ENCODE data around the gene ATP5MC2. TPM values are rescaled to one million over a fixed set of nuclear protein-coding genes. Genes with fewer than 3 reads are reported as not detected.

Gene ATP5MC2
- polyA plus RNA-seq, 1 donor from 2014 or later: 331 TPM

GRCh38 chr12:53670971-53671370 is 4.9 kb downstream of the ATP5MC2 start:
- H3K4me3 ChIP-seq (ENCODE audit: low read length): no peak overlapping the region
- no peak overlapping the region for H3K9ac ChIP-seq (ENCODE audit: low read length)
- H3K36me3 ChIP-seq (ENCODE audit: insufficient read depth, low read length): no peaks in the 10 kb centered on the region
- H4K20me1 ChIP-seq (ENCODE audit: insufficient read depth): no peaks in the 10 kb centered on the region
- no peak overlapping the region for H2AFZ ChIP-seq (ENCODE audit: low read depth, low read length)
- H3K4me2 ChIP-seq (ENCODE audit: low read length): no peak overlapping the region
- no peaks in the 10 kb centered on the region for H3K27me3 ChIP-seq (ENCODE audit: insufficient read depth, low read depth, low read length)
- TF ChIP-seq SMC3 (conservative IDR thresholded peaks at IDR 0.05; ENCODE audit: poor library complexity) (no peak), RAD21 (conservative IDR thresholded peaks at IDR 0.05) (no peak), CTCF (IDR thresholded peaks at IDR 0.05; ENCODE audit: poor library complexity, severe bottlenecking) (no peak), EP300 (conservative IDR thresholded peaks at IDR 0.05; ENCODE audit: poor library complexity, severe bottlenecking) (no peak), EZH2 (IDR thresholded peaks at IDR 0.05; ENCODE audit: borderline replicate concordance, insufficient read depth, low read length, poor library complexity, severe bottlenecking) (no peak), MXI1 (conservative IDR thresholded peaks at IDR 0.05; ENCODE audit: poor library complexity, severe bottlenecking) (no peak), POLR2AphosphoS5 (IDR thresholded peaks at IDR 0.05) (no peak), REST (IDR thresholded peaks at IDR 0.05; ENCODE audit: borderline replicate concordance) (no peak), TAF1 (IDR thresholded peaks at IDR 0.05; ENCODE audit: low read depth) (no peak)
- peaks cover 30% of the 10 kb centered on the region for H3K79me2 ChIP-seq (replicated peaks; ENCODE audit: insufficient read depth, low read length)
- no peaks in the 10 kb centered on the region for H3K9me2 ChIP-seq (ENCODE audit: insufficient read depth, low read length)
- H3K27ac ChIP-seq (ENCODE audit: low read length): no peak overlapping the region
- H3K9me3 ChIP-seq (ENCODE audit: low read length): no peaks in the 10 kb centered on the region
- H3F3A ChIP-seq (ENCODE audit: insufficient read depth, low read length, poor library complexity, severe bottlenecking): no peaks in the 10 kb centered on the region

- H3K27me3 ChIP-seq (ENCODE audit: insufficient read depth, low read depth, low read length): no peaks in the 10 kb centered on the region
- H3K9ac ChIP-seq (ENCODE audit: low read length): no peak overlapping the region
- no peaks in the 10 kb centered on the region for H3K9me3 ChIP-seq (ENCODE audit: low read length)
- peaks cover 26% of the 10 kb centered on the region for H3K79me2 ChIP-seq (replicated peaks; ENCODE audit: insufficient read depth, low read length)
- no peaks in the 10 kb centered on the region for H3F3A ChIP-seq (ENCODE audit: insufficient read depth, low read length, poor library complexity, severe bottlenecking)
- H3K4me2 ChIP-seq (ENCODE audit: low read length): no peak overlapping the region
- H3K27ac ChIP-seq (ENCODE audit: low read length): no peak overlapping the region
- no peak overlapping the region for H2AFZ ChIP-seq (ENCODE audit: low read depth, low read length)
- no peaks in the 10 kb centered on the region for H3K36me3 ChIP-seq (ENCODE audit: insufficient read depth, low read length)
- H4K20me1 ChIP-seq (ENCODE audit: insufficient read depth): no peaks in the 10 kb centered on the region
- TF ChIP-seq SMC3 (conservative IDR thresholded peaks at IDR 0.05; ENCODE audit: poor library complexity) (no peak), RAD21 (conservative IDR thresholded peaks at IDR 0.05) (no peak), CTCF (IDR thresholded peaks at IDR 0.05; ENCODE audit: poor library complexity, severe bottlenecking) (no peak), MXI1 (conservative IDR thresholded peaks at IDR 0.05; ENCODE audit: poor library complexity, severe bottlenecking) (no peak), TAF1 (IDR thresholded peaks at IDR 0.05; ENCODE audit: low read depth) (no peak), EP300 (conservative IDR thresholded peaks at IDR 0.05; ENCODE audit: poor library complexity, severe bottlenecking) (no peak), POLR2AphosphoS5 (IDR thresholded peaks at IDR 0.05) (no peak), EZH2 (IDR thresholded peaks at IDR 0.05; ENCODE audit: borderline replicate concordance, insufficient read depth, low read length, poor library complexity, severe bottlenecking) (no peak), REST (IDR thresholded peaks at IDR 0.05; ENCODE audit: borderline replicate concordance) (no peak)
- H3K9me2 ChIP-seq (ENCODE audit: insufficient read depth, low read length): no peaks in the 10 kb centered on the region
- H3K4me3 ChIP-seq (ENCODE audit: low read length): no peak overlapping the region
Observed at GRCh38 chr12:53670308-53670707, 5.6 kb downstream of the ATP5MC2 start.

All from neural cell (in vitro differentiated cells).